Astrocyte of the hippocampus (primary cell): ENCODE measurements around the gene ASH1L.
"Not testable (repeated sequence)": the region's sequence is repeated elsewhere in the genome, so short reads cannot be mapped to it uniquely, and the experiment has no call there.

Source experiments
- DNase-seq: peaks from one replicate; pipeline ENCODE4 v3.0.0; 2011; ENCODE audit warnings: low read depth, low spot score

ASH1L gene

DNA sequence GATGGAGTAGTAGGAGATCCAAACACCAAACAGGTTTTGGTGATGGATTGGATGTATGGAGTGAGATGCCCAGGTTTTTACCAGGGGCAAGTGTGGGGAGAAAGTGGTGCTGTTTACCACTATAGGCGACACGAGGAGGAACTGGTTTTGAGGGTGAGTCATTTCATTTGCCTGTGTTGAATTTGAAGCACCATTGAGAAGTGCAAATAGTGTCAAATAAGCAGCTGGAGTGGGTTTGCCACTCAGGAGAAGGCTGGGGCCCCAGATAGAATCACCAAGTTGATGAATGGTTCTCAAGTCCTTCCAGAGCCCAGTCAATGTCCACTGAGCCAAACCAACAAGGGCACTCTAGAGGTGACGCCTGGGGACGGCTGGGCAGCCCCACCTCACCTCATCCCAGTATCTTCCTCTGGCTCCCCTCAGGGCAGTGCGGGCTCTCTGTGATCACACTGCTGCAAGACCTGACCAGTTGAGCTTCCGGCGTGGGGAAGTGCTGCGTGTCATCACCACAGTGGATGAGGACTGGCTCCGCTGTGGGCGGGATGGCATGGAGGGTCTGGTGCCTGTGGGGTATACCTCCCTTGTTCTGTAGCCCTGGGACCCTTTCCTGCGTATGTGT lies 232.5 kb downstream of the ASH1L start:
- no peak for DNase-seq

DNA sequence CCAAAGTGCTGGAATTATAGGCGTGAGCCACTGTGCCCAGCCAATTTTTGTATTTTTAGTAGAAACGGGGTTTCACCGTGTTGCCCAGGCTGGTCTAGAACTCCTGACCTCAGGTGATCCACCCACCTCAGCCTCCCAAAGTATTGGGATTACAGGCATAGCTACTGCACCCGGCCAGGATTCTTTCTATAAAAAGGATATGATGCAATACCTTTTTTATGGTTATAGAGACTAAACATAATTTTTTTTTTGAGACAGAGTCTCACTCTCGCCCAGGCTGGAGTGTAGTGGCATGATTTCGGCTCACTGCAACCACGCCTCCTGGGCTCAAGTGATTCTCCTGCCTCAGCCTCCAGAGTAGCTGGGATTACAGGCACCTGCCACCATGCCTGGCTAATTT lies 233.7 kb downstream of the ASH1L start:
- not testable (repeated sequence) for DNase-seq

DNA sequence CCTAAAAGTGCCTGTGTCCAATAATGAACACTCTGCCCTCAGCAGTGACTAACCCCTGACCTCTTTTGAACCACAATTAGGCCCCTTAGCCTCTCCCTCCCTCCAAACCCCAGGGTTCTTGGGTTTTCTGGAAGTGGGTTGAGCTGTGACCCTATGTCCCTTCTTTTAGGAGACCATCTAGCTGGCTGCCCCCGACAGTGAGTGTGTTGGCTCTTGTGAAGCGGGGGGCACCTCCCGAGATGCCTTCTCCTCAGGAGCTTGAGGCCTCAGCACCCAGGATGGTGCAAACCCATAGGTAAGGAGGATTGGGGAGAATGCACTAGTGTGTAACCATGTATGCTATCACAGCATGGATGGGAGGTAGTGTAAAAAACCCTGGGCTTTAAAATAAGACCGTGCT lies 234.6 kb downstream of the ASH1L start:
- no peak for DNase-seq

DNA sequence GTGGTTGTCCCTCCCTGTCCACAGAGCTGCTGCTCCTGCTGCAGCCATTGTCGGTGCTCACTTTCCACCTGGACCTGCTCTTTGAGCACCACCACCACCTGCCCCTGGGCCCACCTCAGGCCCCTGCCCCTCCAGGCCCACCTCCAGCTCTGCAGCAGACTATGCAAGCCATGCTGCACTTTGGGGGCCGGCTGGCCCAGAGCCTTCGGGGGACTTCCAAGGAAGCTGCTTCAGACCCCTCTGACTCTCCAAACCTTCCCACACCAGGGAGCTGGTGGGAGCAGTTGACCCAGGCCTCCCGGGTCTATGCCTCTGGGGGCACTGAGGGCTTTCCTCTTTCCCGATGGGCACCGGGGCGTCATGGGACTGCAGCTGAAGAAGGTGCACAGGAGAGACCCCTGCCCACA lies 236.0 kb downstream of the ASH1L start:
- no peak for DNase-seq

DNA sequence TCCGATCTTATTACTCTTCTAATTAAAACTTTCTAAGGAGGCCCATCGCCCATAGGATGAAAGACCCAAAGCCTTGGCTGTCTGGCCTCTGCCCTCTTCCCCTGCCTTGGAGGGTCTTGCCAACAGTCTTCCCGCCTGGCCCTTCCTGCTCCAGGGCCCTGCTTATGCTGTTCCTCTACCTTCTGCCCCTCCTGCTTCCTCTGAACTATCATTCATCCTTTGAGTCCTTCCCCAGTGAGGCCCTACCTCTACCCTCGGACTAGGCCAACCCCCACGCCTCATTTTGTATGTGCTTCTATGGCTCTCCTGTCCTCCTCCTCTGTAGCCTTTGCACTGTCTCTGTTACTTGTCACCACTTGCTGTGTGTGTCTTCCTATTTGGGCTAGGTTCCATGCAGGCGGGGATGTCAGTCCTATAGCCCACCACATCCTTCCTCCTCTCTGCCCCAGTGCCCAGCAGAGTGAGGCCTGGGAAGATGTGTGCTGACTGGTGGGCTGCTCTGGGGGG lies 236.5 kb downstream of the ASH1L start:
- no peak for DNase-seq

DNA sequence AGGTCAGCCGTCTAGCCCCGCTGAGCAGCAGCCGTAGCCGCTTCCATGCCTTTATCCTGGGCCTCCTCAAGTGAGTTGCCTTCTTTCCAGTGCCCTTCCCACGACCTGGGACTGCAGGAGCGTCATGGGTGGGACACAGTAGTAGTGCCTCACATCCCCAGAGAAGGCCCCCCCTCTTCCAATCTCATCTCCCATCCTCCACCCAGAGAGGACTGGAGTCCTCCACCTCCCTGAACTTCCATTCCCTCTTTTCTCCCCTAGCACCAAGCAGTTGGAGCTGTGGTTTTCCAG lies 237.1 kb downstream of the ASH1L start:
- DNase-seq, result no peak

DNA sequence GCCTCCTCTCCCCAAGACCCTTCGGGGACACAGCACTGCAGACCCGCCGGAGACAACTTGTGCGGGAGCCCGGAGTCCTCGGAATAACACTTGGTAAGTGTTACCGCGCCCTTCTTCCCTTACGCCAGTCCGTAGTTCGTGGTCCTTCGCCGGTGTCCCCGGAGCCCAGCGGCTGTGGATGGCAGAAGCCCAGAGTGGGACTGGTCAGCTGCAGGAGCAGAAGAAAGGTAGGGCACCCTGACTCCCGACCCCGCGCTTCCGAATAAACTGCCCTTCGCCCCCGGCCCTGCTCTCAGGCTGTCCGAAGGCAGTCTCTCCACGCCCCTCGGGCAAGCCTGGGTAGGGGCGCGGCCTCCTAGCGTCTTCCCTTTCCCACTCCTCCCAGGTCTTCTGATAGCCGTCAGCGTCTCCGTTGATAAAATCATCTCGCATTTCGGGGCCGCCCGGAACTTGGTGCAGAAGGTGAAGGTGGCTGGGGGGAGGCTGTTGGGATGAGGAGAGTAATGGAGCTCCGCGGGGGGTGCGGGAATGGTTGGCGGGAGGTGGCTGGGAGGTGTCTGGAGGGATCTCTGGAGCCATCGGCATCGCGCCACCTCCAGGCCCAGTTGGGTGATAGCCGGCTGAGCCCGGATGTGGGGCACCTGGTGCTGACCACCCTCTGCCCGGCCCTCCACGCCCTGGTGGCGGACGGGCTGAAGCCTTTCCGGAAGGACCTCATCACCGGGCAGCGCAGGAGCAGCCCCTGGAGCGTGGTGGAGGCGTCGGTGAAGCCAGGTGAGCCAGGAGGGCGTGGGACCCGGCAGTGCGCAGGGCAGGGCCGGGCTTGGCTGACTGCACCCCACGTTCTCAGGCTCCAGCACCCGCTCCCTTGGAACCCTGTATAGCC lies 237.6 kb downstream of the ASH1L start:
- peak; percentile 69 for DNase-seq

DNA sequence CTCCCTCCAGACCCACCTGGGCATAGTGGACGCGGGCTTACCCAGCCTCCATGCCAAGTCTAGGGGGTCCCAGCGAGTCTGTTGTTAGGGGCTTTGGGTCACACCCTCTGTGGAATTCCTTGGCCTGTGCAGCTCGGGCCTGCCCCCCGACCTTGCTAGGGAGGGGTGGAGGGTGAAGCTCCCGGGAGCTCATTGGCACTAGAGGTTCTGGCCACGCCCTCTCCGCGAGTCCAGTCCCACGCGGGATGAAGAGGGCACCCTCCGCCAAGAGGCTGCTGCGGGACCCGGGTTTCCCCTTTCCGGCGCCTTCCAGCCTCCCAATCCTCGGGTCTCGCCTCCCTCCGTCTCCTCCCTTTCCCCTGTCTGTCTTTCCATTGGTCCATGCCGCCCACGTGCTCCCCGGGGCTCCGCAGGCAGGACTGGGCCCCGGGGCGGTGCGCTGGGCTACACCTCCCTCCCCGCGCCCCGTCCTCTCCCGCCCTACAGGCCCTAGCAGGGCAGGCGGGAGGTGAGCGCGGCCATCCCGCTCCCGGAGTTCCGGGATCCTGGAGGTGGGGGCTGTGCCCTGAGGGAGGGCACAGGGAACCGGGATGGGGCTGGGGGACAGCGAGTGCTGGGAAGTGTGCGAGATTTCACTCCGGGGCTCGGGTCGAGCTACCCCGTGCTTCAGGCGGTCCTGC lies 238.4 kb downstream of the ASH1L start:
- peak; percentile 98 for DNase-seq

DNA sequence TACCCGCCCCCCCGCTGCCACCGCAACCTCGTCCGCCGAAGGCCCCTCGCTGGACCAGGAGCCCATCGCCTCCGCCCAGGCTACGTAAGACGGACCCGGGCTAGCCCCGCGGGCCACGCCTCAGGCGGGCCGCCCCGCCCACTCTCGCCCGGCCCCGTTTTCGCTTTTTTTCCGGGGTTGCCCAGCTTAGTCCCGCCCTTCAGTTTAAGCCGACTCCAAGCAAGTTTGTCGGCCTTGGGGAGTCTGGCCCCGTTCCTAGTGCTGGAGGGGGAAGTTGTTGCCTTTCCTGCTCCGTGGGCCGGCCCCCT lies 238.9 kb downstream of the ASH1L start:
- peak; percentile 95 for DNase-seq

DNA sequence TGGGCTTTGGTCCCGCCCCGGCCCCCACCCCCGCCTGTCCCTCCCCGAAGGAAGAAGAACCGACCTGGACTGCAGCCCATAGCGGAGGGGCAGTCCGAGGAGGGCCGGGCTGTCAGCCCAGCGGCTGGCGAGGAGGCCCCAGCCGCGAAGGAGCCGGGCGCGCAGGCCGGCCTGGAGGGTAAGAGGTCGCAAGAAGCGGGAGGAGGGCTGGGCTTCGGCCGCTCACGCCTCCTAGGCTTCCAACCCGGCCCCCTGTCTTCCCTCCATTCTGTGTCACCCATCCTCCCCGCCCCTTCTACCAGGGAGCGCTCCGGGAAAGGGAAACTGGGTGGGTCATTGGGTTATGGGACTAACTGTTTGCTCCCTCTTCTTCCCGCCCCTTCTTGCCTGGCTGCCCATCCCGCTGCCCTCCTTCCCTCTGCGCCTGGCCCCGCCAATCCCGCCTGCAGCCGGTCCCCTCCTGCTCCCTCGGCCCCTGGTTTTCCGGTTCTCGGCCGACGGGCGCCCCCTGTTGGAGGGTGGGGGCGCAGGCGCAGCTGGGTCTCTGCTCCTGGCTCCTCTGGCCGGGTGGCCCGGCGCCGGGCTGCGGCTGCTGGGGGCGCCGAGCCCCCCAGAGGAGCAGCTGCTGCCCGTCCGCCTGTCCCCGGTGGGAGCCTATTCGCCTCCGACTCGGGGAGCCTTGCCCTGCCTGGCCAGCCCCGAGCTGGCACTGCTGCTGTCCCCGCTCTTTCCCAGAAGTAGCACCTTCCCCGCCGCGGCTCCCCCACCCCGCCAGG lies 239.5 kb downstream of the ASH1L start:
- peak; percentile 97 for DNase-seq

DNA sequence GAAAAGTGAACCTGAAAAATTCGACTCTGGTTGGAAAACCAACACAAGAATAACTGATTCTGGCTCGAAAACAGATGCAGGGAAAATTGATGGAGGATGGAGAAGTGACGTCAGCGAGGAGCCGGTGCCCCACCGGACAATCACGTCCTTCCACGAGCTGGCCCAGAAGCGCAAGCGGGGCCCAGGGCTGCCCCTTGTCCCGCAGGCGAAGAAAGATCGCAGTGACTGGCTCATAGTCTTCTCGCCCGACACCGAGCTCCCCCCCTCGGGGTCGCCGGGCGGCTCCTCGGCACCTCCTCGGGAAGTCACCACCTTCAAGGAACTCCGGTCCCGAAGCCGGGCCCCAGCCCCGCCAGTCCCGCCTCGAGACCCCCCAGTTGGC lies 240.0 kb downstream of the ASH1L start:
- peak; percentile 59 for DNase-seq

DNA sequence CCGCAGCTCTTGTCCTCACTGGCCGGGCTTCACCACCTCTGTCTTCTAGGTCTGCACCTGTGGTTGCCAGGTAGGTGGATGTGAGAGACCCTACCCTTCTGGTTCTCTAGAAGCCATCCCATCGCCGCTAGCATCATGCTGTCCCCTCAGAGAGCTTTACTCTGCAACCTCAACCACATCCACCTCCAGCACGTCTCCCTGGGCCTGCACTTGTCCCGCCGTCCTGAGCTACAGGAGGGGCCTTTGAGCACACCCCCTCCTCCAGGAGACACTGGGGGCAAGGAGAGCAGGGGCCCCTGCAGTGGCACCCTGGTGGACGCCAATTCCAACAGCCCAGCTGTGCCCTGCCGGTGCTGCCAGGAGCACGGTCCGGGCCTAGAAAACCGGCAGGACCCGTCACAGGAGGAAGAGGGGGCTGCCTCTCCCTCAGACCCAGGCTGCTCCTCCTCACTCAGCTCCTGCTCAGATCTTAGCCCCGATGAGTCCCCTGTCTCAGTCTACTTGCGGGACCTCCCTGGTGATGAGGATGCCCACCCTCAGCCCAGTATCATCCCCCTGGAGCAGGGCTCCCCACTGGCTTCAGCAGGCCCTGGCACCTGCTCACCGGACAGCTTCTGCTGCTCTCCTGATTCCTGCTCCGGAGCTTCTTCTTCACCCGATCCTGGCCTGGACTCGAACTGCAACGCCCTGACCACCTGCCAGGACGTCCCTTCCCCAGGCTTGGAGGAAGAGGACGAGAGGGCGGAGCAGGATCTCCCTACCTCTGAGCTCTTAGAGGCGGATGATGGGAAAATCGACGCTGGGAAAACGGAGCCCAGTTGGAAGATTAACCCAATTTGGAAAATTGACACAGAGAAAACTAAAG lies 240.7 kb downstream of the ASH1L start:
- DNase-seq, result peak; percentile 30

DNA sequence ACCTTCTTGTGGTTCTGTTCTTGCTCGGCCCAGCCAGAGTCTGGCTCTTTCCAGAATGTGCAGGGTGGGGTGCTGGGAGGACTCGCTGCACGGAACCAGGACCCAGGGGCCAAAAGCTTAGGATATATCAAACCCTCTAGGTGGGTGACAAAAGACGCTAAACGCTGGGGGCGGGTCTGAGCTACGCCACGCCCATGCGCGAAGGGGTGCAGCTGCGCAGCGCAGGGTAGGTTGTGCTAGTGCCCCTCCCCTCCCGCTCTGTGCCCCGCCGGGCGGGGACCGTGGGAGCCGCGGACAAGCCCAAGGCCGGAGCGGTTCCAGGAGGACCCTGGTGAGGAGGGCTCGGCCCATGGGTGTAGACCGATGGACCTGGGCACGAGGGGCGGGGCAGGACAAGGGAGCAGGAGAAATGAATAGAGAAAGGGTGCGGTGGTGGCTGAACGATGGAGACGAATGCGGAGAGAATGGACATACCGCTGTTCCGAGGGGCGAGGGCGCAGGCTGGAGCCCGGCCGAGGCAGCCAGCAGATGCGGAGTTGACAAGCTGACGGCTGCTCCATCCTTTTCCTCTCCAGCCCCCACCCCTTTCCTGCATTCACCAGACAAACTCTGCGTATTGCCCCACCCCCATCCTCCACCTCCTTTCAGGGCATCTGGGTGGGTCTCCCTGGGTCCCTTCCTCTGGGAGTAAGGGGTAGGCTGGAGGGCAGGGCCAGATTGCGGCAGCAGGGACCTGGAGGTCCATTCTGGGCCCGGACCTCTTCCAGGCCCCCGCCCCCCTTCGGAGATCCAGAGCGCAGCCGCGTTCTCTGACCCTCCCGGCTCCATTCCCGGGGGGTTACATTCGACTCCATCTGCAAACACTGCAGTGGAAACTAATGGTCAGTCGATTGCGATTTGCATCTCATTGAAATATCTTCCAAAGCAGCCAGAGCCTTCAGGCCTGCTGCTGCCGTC lies 241.7 kb downstream of the ASH1L start, which contains the start of gene RUSC1:
RUSC1 (plus strand) TSS at position 234 of the 957 bp plus-strand sequence. CDS start 880 bp downstream, outside the sequence.
- DNase-seq, result peak; percentile 87

DNA sequence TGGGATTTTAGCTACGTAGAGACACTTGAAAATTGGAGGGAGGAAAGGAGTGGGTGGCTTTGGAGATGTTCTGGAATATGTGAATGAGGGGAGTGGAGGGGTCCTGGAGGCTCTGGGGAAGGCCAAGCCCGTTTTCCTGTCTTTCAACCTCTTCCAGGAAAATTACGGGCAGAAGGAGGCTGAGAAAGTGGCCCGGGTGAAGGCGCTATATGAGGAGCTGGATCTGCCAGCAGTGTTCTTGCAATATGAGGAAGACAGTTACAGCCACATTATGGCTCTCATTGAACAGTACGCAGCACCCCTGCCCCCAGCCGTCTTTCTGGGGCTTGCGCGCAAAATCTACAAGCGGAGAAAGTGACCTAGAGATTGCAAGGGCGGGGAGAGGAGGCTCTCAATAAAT lies 242.4 kb downstream of the ASH1L start:
- no peak for DNase-seq

DNA sequence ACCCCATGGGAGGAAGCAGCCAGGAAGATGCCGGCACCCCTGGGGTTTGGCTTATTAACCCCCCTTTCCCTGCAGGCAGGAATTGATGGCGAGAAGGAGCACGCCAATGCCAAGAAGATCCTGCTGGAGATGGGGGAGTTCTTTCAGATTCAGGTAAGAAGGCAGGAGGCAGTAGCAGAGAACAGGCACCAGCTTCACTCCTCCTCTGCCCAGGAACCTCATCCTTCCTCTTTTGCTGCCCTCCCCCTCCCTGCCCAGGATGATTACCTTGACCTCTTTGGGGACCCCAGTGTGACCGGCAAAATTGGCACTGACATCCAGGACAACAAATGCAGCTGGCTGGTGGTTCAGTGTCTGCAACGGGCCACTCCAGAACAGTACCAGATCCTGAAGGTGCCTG lies 243.1 kb downstream of the ASH1L start:
- no peak for DNase-seq

DNA sequence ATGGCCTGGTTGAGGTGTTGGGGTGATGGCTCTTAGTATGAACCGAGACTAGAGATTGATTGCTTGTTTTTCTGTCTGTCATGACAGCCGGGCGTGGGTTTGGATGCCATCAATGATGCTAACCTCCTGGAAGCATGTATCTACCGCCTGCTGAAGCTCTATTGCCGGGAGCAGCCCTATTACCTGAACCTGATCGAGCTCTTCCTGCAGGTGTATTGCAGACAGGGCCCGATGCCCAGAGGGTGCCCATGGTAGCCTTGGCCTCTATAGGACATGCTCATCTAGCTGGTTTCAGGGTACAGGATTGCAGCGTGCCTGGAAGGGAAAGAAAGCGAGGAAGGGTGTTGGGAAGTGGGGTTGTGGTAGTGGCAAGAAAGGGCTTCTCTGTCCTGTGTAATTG lies 244.5 kb downstream of the ASH1L start:
- DNase-seq, result no peak

DNA sequence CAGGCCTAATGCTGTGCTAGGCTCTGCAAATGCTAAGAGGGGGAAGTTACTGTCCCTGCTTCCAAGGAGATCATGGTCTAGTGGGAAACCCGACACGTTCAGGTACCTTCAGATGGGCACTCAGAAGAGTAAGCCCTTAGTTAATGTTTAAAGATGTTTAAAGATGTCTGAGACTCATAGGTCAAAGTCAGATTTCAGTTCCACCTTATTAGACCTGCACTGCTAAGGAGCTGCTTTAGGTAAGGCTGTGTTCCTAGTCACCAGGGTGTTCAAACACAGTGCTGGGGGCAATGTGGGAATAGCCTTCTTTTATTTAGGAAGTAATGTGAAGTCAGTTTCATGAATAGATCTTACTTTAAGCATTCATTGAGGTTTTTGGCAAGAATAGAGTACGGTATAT lies 245.7 kb downstream of the ASH1L start:
- no peak for DNase-seq

DNA sequence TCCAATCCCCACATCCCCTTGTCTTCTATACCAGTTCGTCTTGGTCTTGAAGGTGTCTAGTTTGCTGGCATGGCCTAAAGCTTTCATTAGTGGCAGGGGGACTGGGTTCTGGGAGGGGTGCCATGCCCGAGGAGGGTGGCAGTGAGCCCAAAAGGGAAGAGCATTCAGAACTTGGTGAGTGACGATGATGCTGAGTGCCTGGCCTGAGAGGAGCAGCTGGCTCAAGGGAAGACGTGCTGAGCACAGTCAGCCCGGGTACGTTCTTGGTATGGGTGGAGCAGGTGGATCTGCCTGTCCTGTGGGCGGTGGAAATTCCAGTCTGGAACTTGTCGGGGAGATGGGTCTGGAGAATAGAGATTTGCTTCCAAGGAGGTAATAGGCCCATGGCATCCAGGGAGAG lies 249.3 kb downstream of the ASH1L start:
- no peak for DNase-seq

DNA sequence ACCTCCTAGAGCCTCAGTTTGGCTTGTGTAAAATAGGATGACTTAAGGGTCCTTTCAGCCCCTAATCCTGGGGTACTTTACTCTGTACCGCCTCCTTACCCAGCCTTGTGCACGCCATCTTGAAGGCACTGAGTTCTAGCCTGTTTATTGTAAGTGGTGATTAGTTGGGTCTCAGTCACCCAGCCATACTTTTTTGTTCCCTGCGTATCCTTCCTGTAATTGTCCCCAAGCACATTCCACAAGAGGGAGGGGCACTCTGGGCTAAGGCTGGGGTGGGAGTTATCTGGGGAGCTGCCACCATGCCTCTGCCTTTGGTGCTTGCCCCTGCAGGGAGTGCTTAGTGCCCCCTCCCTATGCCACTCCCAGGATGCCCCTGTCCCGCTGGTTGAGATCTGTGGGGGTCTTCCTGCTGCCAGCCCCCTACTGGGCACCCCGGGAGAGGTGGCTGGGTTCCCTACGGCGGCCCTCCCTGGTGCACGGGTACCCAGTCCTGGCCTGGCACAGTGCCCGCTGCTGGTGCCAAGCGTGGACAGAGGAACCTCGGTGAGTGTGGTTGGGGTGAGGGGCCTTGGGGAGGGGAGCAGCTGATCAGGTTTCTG lies 253.1 kb downstream of the ASH1L start:
- DNase-seq, result peak; percentile 43
